ENCODE results near the gene SFXN5. TPM values are rescaled to one million over a fixed set of nuclear protein-coding genes. Genes with fewer than 3 reads are reported as not detected.

Gene SFXN5
- total RNA-seq, 2 donors from 2014 or later: 12.8 to 23.2 TPM

DNA sequence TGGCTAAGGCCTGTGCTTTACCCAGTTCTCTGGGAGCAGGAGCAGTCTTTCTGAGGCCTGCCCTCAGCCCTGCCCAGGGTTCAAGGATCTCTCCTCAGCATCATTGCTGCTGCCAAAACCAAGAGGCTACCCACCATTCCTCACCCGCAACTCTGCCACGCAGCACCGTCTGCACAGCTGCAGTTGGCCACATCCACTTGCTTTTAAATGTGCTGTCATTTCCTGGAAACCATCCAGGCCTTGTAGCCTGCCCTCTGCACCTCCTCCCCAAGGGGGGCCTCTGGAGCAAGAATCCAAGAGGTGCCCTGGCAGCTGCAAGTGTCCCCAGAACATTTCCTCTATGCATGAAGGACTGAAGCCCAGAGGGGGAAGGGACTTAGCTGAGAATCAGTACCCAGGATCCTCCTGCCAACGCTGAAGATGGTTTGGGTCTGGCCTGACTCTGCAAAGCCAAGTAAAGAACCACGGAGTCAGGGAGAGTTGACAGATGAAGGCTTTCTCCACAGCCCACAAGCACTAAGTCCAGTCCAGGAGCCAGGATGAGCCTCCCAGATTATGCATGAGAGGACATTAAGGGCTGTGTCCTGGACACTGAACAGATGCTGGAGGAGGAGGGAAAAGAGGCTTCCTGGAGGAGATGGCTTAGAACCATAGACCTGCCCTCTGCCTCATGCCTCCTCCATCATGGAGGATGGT, 139.3 kb downstream of the SFXN5 start:
- Histone ChIP-seq H3K4me1 (replicated peaks) (no peaks in the 10 kb centered on the region), H3K9me3 (no peaks in the 10 kb centered on the region), H3K36me3 (no peaks in the 10 kb centered on the region), H3K27me3 (replicated peaks; ENCODE audit: insufficient read depth) (no peaks in the 10 kb centered on the region), H3K27ac (no peak overlapping the region), H3K4me3 (no peak overlapping the region)
- TF ChIP-seq, protein P1, sequence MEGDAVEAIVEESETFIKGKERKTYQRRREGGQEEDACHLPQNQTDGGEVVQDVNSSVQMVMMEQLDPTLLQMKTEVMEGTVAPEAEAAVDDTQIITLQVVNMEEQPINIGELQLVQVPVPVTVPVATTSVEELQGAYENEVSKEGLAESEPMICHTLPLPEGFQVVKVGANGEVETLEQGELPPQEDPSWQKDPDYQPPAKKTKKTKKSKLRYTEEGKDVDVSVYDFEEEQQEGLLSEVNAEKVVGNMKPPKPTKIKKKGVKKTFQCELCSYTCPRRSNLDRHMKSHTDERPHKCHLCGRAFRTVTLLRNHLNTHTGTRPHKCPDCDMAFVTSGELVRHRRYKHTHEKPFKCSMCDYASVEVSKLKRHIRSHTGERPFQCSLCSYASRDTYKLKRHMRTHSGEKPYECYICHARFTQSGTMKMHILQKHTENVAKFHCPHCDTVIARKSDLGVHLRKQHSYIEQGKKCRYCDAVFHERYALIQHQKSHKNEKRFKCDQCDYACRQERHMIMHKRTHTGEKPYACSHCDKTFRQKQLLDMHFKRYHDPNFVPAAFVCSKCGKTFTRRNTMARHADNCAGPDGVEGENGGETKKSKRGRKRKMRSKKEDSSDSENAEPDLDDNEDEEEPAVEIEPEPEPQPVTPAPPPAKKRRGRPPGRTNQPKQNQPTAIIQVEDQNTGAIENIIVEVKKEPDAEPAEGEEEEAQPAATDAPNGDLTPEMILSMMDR (IDR thresholded peaks at IDR 0.05): no peak
- TF ChIP-seq POLR2AphosphoS5 (IDR thresholded peaks at IDR 0.05): no peak
- no peak for TF ChIP-seq POLR2A (IDR thresholded peaks at IDR 0.05)
- intact Hi-C loops (cut with DNase I): no loop called here
- no peak for DNase-seq (ENCODE audit: low spot score)
- 56% methylated on average over 5 of the region's 5 CpGs for WGBS

GRCh38 chr2:72931280-72931910, 140.1 kb downstream of the SFXN5 start:
- Histone ChIP-seq H3K27ac (no peak overlapping the region), H3K9me3 (no peaks in the 10 kb centered on the region), H3K4me1 (replicated peaks) (no peaks in the 10 kb centered on the region), H3K27me3 (replicated peaks; ENCODE audit: insufficient read depth) (peaks cover 5% of the 10 kb centered on the region), H3K36me3 (no peaks in the 10 kb centered on the region), H3K4me3 (no peak overlapping the region)
- intact Hi-C loops (cut with DNase I): no loop called here
- TF ChIP-seq, protein P1 (IDR thresholded peaks at IDR 0.05): no peak
- TF ChIP-seq POLR2AphosphoS5 (IDR thresholded peaks at IDR 0.05): no peak
- no peak for TF ChIP-seq POLR2A (IDR thresholded peaks at IDR 0.05)
- no peak for DNase-seq (ENCODE audit: low spot score)
- 88% methylated on average over 11 of the region's 14 CpGs for WGBS

GRCh38 chr2:72929010-72929409, 142.5 kb downstream of the SFXN5 start:
- H3K4me1 ChIP-seq (replicated peaks): no peaks in the 10 kb centered on the region
- H3K36me3 ChIP-seq: no peaks in the 10 kb centered on the region
- DNase-seq (ENCODE audit: low spot score): no peak
- H3K27ac ChIP-seq: no peak overlapping the region
- intact Hi-C loops (cut with DNase I): no loop called here
- TF ChIP-seq, protein P1 (IDR thresholded peaks at IDR 0.05): no peak
- no peak for TF ChIP-seq POLR2AphosphoS5 (IDR thresholded peaks at IDR 0.05)
- TF ChIP-seq POLR2A (IDR thresholded peaks at IDR 0.05): no peak
- WGBS: 80% methylated on average over 1 of the region's 1 CpG
- H3K27me3 ChIP-seq (replicated peaks; ENCODE audit: insufficient read depth): peaks cover 24% of the 10 kb centered on the region
- no peak overlapping the region for H3K4me3 ChIP-seq
- no peaks in the 10 kb centered on the region for H3K9me3 ChIP-seq

DNA sequence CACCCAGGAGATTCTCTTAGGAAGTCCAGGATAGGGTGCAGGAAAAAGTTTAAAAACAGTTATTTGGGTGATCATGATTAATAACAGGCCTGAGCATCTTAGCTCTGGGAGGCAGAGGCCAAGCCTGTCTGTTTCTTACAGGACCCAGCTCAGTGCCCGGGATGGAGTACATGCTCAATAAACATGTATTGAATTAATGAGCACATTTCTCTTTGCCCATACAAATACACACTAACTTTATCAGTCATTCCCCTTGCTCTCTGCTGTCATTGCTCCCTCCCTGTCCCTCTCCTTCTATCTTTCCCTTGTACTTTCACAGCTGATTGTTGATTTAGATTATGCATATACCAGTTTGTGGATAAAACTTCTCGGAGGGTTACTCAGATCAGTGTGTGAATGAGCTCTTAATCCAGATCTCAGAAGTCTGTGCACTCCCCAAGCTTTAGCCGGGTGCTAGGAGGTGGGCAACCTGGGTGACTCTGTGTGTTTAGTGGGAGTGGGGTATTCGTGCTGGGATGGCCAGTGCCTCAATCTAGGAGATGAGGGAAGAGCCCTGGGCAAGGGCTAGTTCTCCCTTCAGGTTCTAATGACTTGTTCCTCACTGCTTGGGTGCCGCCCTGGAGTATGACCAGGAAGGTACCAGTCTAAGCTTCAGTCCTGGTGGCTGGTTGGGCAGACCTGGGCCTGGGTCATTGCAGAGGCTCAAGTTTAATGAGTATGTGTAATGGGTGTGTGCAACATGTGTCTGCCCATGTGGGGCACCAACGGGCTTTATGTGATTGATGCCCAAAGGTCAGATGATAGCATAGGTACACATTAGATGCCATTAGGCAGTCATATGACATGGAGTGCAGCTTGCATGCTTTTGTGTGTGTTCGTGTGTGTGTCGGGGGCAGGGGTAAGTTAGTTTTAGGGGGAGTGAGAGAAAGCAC, 143.6 kb downstream of the SFXN5 start:
- no peak for DNase-seq (ENCODE audit: low spot score)
- TF ChIP-seq POLR2A (IDR thresholded peaks at IDR 0.05): no peak
- Histone ChIP-seq H3K27me3 (replicated peaks; ENCODE audit: insufficient read depth) (peaks cover 31% of the 10 kb centered on the region), H3K27ac (no peak overlapping the region), H3K4me1 (replicated peaks) (no peaks in the 10 kb centered on the region), H3K4me3 (no peak overlapping the region), H3K9me3 (no peaks in the 10 kb centered on the region), H3K36me3 (no peaks in the 10 kb centered on the region)
- 77% methylated on average over 8 of the region's 8 CpGs for WGBS
- intact Hi-C loops (cut with DNase I): no loop called here

DNA sequence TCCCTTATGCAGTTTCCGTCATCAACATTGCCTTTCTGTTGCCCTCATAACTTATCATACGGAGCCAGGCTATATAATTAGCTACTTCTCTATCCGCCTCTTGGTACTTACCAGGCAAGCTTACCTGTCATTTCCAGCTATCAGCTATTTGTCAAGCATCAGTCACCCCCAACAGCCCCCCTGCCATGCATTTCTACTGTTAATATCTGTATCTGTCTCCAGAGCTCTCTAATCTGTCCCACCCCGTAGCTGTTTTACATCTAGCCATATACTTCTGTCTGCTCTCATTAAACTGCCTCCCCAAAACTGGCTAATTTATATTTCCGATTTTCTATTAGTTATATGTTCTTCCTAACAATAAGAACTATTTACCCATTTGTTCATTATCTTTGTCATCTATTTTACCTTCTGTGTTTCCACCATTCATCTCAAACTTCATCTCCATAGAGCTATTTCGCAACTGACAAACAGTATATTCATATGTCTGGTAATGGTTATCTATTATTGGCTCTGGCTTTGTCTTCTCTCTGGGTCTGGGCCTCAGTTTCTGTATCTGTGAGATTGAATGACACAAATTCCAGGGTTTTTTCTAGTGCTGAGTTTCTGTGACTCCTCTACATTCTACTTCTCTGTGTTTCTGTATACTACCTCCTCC, 144.6 kb downstream of the SFXN5 start:
- no peak for DNase-seq (ENCODE audit: low spot score)
- H3K9me3 ChIP-seq: no peaks in the 10 kb centered on the region
- H3K36me3 ChIP-seq: no peaks in the 10 kb centered on the region
- peaks cover 40% of the 10 kb centered on the region for H3K27me3 ChIP-seq (replicated peaks; ENCODE audit: insufficient read depth)
- no peak overlapping the region for H3K4me3 ChIP-seq
- intact Hi-C loops (cut with DNase I): no loop called here
- TF ChIP-seq, protein P1 (IDR thresholded peaks at IDR 0.05): no peak
- TF ChIP-seq POLR2A (IDR thresholded peaks at IDR 0.05) (no peak), POLR2AphosphoS5 (IDR thresholded peaks at IDR 0.05) (no peak)
- H3K27ac ChIP-seq: no peak overlapping the region
- H3K4me1 ChIP-seq (replicated peaks): no peaks in the 10 kb centered on the region
- WGBS: 54% methylated on average over 6 of the region's 6 CpGs

Data from prostate gland (tissue), 2 donors.